HEK293 (cell line): ENCODE results near the gene IVD.

ENCODE experiments used
- CTCF ChIA-PET: fragments of 350-600 bp; formaldehyde crosslinking; extraction: SDS; loops from one replicate; lab custom pipeline; 2021; ENCODE audit warnings: antibody characterized with exemption; lab: Yijun Ruan, JAX
- POLR2A ChIA-PET: fragments of 300-600 bp; formaldehyde crosslinking; extraction: SDS; loops from one replicate; lab custom pipeline; 2020; ENCODE audit warnings: antibody characterized with exemption, inconsistent platforms; lab: Yijun Ruan, JAX
- H3K27ac ChIP-seq: fragments of 200-500 bp; sonication (Bioruptor generic); 2 replicates; pipeline ENCODE4 v1.5.1; 2014; ENCODE audit warnings: low read depth, low read length, control low read depth, inconsistent platforms; ENCODE audit errors: extremely low read depth
- H3K36me3 ChIP-seq, 2 experiments: fragments of 200-500 bp in 1 of 2; sonication (Bioruptor generic) in 1 of 2; 1 replicate in 1 of 2; 2 replicates in 1 of 2; pipeline ENCODE4 v1.5.1; 2014 to 2017; ENCODE audit warnings: inconsistent platforms in 2 of 2, low read length in 2 of 2; ENCODE audit not compliant: control insufficient read depth in 2 of 2, insufficient read depth in 1 of 2
- H3K4me1 ChIP-seq: fragments of 200-500 bp; sonication (Bioruptor generic); 2 replicates; pipeline ENCODE4 v1.5.1; 2014; ENCODE audit warnings: mild to moderate bottlenecking, low read length, inconsistent platforms; ENCODE audit not compliant: control insufficient read depth, insufficient read depth
- H3K4me3 ChIP-seq: 2 replicates; pipeline ENCODE4 v1.5.1; 2011; ENCODE audit warnings: low read depth, mild to moderate bottlenecking, control low read depth, low read length, moderate library complexity
- H3K9me3 ChIP-seq: fragments of 200-500 bp; sonication (Bioruptor generic); 2 replicates; pipeline ENCODE4 v1.5.1; 2014; ENCODE audit warnings: low read depth, low read length, inconsistent platforms; ENCODE audit not compliant: control insufficient read depth, insufficient read depth
- ATF2 ChIP-seq: fragments of 450-650 bp; formaldehyde crosslinking; IDR thresholded peaks from 2 replicates; pipeline ENCODE4 v1.5.1; 2016; ENCODE audit warnings: missing biosample characterization, missing genetic modification characterization, low read depth
- PRDM10 ChIP-seq: fragments of 450-650 bp; formaldehyde crosslinking; IDR thresholded peaks from 2 replicates; pipeline ENCODE4 v1.5.1; 2016; ENCODE audit warnings: missing biosample characterization, missing genetic modification characterization
- REPIN1 ChIP-seq: fragments of 450-650 bp; formaldehyde crosslinking; IDR thresholded peaks from 2 replicates; pipeline ENCODE4 v1.5.1; 2017; ENCODE audit warnings: missing biosample characterization, missing genetic modification characterization, low read depth
- ZNF10 ChIP-seq: fragments of 450-650 bp; formaldehyde crosslinking; IDR thresholded peaks from 2 replicates; pipeline ENCODE4 v1.5.1; 2017; ENCODE audit warnings: missing biosample characterization, missing genetic modification characterization
- ZNF121 ChIP-seq: fragments of 450-650 bp; formaldehyde crosslinking; IDR thresholded peaks from 2 replicates; pipeline ENCODE4 v1.5.1; 2016; ENCODE audit warnings: missing biosample characterization, missing genetic modification characterization
- ZNF211 ChIP-seq: fragments of 450-650 bp; formaldehyde crosslinking; IDR thresholded peaks from 2 replicates; pipeline ENCODE4 v1.5.1; 2016; ENCODE audit warnings: low read depth, missing biosample characterization, missing genetic modification characterization
- ZNF221 ChIP-seq: fragments of 450-650 bp; formaldehyde crosslinking; IDR thresholded peaks from 2 replicates; pipeline ENCODE4 v1.5.1; 2017; ENCODE audit warnings: missing biosample characterization, missing genetic modification characterization, borderline replicate concordance
- ZNF324 ChIP-seq: fragments of 450-650 bp; formaldehyde crosslinking; IDR thresholded peaks from 2 replicates; pipeline ENCODE4 v1.5.1; 2016; ENCODE audit warnings: missing biosample characterization, missing genetic modification characterization
- ZNF394 ChIP-seq: fragments of 450-650 bp; formaldehyde crosslinking; IDR thresholded peaks from 2 replicates; pipeline ENCODE4 v1.5.1; 2016; ENCODE audit warnings: missing biosample characterization, missing genetic modification characterization, mild to moderate bottlenecking, moderate library complexity, borderline replicate concordance
- ZNF426 ChIP-seq: fragments of 450-650 bp; formaldehyde crosslinking; IDR thresholded peaks from 2 replicates; pipeline ENCODE4 v1.5.1; 2017; ENCODE audit warnings: missing biosample characterization, missing genetic modification characterization, mild to moderate bottlenecking, inconsistent platforms, moderate library complexity
- ZNF433 ChIP-seq: fragments of 450-650 bp; formaldehyde crosslinking; IDR thresholded peaks from 2 replicates; pipeline ENCODE4 v1.5.1; 2016; ENCODE audit warnings: missing biosample characterization, missing genetic modification characterization, low read depth
- ZNF501 ChIP-seq: fragments of 450-650 bp; formaldehyde crosslinking; IDR thresholded peaks from 2 replicates; pipeline ENCODE4 v1.5.1; 2016; ENCODE audit warnings: missing biosample characterization, missing genetic modification characterization
- ZNF513 ChIP-seq: fragments of 450-650 bp; IDR thresholded peaks from 2 replicates; pipeline ENCODE4 v1.5.1; 2018; ENCODE audit warnings: missing biosample characterization, missing genetic modification characterization
- ZNF580 ChIP-seq: fragments of 450-650 bp; formaldehyde crosslinking; IDR thresholded peaks from 2 replicates; pipeline ENCODE4 v1.5.1; 2016; ENCODE audit warnings: missing biosample characterization, missing genetic modification characterization
- ZNF629 ChIP-seq: fragments of 450-650 bp; formaldehyde crosslinking; IDR thresholded peaks from 2 replicates; pipeline ENCODE4 v1.5.1; 2017; ENCODE audit warnings: missing biosample characterization, missing genetic modification characterization
- ZNF639 ChIP-seq: fragments of 450-650 bp; formaldehyde crosslinking; IDR thresholded peaks from 2 replicates; pipeline ENCODE4 v1.5.1; 2016; ENCODE audit warnings: missing biosample characterization, missing genetic modification characterization
- ZNF843 ChIP-seq: fragments of 450-650 bp; formaldehyde crosslinking; IDR thresholded peaks from 2 replicates; pipeline ENCODE4 v1.5.1; 2016; ENCODE audit warnings: missing biosample characterization, missing genetic modification characterization

Gene IVD

GRCh38 chr15:40415226-40415625, 9.6 kb downstream of the IVD start:
- ChIA-PET POLR2A (interaction anchor here (1.2 kb wide), 1 partner anchor 10 kb away, joined by 4 read pairs; the partner anchor contains the start of gene IVD), CTCF (interaction anchor here (0.9 kb wide), 1 partner anchor 9 kb away, joined by 5 read pairs; the partner anchor contains the start of gene IVD)
- TF ChIP-seq ZNF513 = no peak
- TF ChIP-seq ZNF639 (tag by site-specific recombination) = no peak
- TF ChIP-seq PRDM10 (tag by site-specific recombination) = no peak
- TF ChIP-seq ZNF580 (tag by site-specific recombination) = no peak
- no peak for TF ChIP-seq ZNF211 (tag by site-specific recombination)
- TF ChIP-seq ZNF394 (tag by site-specific recombination) = no peak
- TF ChIP-seq ZNF433 (tag by site-specific recombination) = no peak
- TF ChIP-seq ZNF221 (tag by site-specific recombination) = no peak
- no peak for TF ChIP-seq REPIN1
- no peak for TF ChIP-seq ZNF501 (tag by site-specific recombination)
- no peak for TF ChIP-seq ZNF324
- no peak for TF ChIP-seq ZNF426
- no peak for TF ChIP-seq ZNF843 (tag by site-specific recombination)
- no peak for TF ChIP-seq ZNF10
- no peak for TF ChIP-seq ATF2
- TF ChIP-seq ZNF121 (tag by site-specific recombination) = no peak

GRCh38 chr15:40416056-40416455, 10.5 kb downstream of the IVD start:
- no peaks in the 10 kb centered on the region; the same call in 1 of the 2 replicates for H3K4me1 ChIP-seq
- no peak overlapping the region for H3K27ac ChIP-seq
- ChIA-PET POLR2A (interaction anchor here (1.2 kb wide), 1 partner anchor 10 kb away, joined by 4 read pairs; the partner anchor contains the start of gene IVD), CTCF (interaction anchor here (0.8 kb wide), 1 partner anchor 71 kb away, joined by 4 read pairs; no protein-coding TSS in a partner anchor)
- no peak overlapping the region for H3K4me3 ChIP-seq
- H3K36me3 ChIP-seq = peaks cover 4 to 68% of the 10 kb centered on the region in 2 experiments; a peak in 2 of 3 replicates
- no peaks in the 10 kb centered on the region for H3K9me3 ChIP-seq
- no peak for TF ChIP-seq ZNF629 (tag by site-specific recombination)
- TF ChIP-seq, all 188 proteins: peak for 0

More at GRCh38 chr15:40415226-40415625, 9.6 kb downstream of the IVD start:
- Histone ChIP-seq H3K36me3 (peaks cover 7 to 77% of the 10 kb centered on the region in 2 experiments), H3K4me3 (no peak overlapping the region), H3K27ac (no peak overlapping the region), H3K4me1 (no peaks in the 10 kb centered on the region; the same call in 1 of the 2 replicates), H3K9me3 (no peaks in the 10 kb centered on the region)
